Skeletal muscle cell (primary cell): ENCODE results near the gene FHOD3.

Source experiments
- DNase-seq: peaks from one replicate; pipeline ENCODE4 v3.0.0-alpha.2; 2010; ENCODE audit warnings: low read depth
- H3K4me3 ChIP-seq: 2 replicates; pipeline ENCODE4 v1.5.1; 2011; ENCODE audit warnings: low read depth, mild to moderate bottlenecking, control low read depth, low read length, moderate library complexity

The FHOD3 gene

DNA sequence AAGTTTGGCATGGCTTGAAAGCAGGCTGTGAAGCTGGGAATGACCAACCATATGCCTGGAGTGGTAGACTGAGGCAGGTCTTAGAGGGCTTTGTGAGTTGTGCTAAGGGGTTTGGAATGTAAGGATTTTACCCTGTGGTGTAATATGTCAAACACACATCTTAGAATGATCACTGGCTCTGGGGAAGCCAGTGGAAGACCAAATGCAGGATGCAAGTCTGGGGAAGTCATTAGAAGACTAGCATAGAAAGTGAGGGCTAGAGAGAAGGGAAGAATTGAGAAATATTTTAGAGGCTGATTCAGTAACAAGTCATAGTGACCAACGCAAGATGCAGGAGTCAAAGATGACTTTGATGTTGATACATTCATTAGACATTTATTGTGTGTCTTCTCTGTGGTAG, 3.5 kb upstream of the FHOD3 start:
- DNase-seq = no peak
- H3K4me3 ChIP-seq = no peak overlapping the region

DNA sequence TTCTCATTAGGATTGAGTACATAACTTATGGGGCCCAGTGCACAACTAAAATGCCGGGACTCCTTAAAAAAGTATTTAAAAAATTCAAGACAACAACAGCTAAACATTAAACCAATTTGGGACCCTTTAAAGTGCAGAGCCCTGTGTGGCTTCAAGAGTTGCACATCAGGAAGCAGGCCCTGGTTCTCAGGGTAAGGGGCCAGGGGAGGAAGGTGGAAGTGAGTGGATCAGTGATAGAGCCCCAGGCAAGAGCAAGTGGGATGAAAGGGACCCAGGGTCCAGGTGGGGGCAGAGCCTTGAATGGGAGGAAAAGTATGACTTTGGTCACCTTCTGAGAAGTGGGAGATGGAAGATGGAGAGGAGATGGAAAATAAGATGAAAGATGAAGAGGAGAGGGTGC, 2.3 kb upstream of the FHOD3 start:
- DNase-seq = no peak
- no peak overlapping the region for H3K4me3 ChIP-seq

DNA sequence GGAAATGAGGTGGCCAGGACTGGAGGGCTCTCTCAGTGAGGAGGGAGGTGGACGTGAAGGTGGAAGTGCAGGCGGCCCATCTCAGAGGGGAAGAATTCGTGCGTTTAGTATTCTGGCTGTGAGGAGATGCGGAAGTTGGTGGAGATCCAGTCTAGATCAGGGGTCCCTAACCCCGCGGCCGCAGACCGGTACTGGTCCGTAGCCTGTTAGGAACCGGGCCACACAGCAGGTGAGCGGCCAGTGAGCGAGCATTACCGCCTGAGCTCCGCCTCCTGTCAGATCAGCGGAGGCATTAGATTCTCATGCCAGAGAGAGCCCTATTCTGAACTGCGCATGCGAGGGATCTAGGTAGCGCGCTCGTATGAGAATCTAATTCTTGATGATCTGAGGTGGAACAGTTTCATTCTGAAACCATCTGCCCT, 1.6 kb upstream of the FHOD3 start:
- no peak for DNase-seq
- no peak overlapping the region for H3K4me3 ChIP-seq

DNA sequence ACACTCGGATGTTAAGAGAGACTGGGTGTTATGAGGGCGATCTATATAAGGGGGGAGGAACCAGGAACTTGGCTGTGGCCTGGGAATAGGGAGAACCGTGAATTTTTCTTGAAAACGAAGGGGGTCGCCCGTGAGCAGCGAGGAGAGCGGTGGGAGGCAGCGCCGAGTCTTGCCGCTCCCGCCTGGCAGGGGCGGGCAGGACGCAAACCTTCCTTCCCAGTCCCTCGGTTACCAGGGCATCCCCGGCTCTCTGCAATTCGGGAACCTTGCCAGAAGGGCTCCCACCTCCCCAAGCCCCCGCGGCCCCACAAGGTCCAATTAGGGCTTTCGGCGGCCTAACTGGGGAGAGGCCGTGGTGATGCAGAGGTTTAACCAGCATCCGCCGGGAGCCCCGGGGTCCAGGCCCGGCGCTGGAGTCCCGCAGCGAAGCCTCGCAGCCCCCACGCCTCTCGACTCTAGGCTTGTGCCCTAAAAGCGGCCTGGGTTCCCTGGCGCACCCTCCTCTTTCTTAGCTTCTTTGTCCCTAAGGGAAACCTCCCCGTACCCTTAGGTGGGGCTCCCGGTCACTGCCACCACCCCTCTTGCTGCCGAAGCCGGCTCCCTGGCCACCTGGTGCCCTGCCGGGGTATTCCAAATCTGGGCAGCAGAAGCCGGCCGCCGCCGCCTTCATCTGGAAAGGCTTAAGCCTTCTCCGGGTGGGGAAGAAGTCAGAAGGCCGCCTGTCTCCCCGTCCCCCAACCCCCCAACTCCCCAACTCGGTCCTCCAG, 680 bp upstream of the FHOD3 start:
- H3K4me3 ChIP-seq = peak overlapping the region; percentile 62
- peak; percentile 56 for DNase-seq

DNA sequence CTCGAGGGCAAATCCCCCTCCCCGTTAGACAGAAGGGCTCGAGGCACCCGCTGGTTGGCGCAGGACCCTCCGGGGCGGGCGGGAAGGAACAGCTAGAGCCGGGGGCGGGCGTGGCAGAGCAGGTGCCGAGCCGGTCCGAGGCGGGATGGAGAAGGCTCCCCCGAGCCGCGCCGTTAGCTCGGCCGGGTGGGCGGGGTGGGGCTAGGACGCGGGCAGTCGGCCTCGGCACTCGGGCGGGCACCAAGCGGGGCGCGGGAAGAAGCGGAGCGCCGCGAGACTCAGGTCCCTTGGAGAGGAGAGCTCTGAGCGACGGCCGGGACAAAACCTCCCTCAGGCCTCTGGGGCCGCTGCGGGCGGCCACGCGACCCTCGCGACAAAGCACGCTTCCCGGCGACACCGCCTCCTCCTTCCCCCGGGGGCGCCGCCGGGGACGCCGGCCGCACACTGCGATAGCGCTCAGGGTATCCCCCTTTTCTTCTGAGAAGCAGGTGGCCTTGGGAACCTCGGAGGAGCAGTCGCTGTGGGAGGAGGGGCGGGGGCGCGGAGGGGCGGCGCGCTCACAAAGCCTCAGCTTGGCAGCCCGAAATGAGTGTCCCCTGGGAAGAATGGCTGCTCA, 721 bp downstream of the FHOD3 start:
- peak overlapping the region; percentile 62 for H3K4me3 ChIP-seq
- no peak for DNase-seq

DNA sequence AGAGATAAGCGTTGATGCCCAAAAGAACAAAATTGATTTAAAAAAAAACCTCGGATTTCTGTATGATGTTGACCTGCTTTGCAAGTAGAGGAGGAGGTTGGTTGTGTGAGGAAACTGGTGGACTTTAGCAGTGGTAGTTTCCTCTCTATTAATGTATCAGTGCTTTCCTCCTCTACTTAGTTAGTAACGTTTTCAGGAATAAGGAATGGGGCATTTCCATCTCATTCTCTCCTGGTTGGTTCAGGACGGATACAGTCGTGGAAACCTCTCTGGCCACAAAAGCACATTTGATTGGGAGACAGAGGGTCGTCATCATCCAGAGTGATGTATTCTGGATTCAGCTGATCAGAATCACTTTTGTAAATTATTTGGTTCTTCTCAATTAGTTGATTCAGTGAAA, 1.5 kb downstream of the FHOD3 start:
- DNase-seq = no peak
- H3K4me3 ChIP-seq = no peak overlapping the region

DNA sequence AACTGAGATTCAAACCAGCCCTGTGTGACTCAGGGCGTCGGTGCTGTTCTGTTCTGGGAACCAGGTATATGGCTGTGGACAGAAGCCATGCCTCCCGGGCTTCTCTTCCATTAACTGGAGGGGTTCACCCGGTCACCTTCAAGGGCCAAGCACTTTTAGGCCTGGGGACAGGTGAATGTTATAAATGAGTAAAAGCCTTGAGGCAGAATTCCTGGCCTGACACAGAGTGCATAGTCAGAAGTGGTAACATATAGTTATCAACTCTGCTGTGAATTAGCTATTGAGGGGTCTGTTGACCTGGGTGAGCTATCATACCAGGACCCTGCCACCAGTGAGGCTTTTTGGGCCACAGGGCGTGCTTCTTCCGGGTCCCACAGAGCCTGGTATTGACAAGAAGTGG, 2.7 kb downstream of the FHOD3 start:
- no peak for DNase-seq
- H3K4me3 ChIP-seq = no peak overlapping the region

DNA sequence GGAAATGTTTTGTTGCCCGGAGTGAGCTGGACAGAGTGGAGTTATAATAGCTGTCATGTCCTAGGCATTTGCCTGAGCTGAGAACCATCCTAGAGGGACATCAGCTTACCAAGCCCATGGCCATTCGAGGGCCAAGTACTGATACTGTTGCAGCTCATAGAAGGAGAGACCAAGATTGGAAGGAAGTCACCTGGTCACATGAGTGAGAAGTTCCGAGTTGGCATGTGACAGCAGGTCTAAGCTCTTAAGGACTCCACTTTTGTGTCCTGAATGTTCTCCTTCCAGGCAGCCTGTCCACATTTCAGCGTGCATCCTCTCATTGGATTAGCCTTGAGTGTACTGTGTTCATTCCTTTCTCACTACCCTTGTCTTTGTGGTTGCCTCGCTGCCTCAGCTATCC, 4.4 kb downstream of the FHOD3 start:
- no peak for DNase-seq
- H3K4me3 ChIP-seq = no peak overlapping the region

DNA sequence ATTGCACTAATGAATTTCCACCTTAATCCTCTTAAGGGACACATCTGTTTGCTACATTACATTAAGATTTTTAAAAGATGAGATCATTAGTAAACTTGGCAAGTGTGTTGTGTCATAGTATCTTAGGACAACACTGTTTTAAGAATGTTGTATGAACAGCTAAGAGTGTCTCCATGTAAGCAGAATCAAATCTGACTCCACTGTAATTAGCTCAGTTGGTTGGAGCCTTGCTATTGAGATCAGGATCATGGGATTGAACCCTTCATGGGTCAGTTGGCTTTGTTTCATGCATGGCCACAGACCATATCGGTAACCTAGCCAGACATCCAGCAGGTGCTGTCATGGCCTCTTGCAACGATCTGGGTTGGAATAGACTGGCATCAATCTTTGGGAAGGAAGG, 5.2 kb downstream of the FHOD3 start:
- no peak for DNase-seq
- no peak overlapping the region for H3K4me3 ChIP-seq

DNA sequence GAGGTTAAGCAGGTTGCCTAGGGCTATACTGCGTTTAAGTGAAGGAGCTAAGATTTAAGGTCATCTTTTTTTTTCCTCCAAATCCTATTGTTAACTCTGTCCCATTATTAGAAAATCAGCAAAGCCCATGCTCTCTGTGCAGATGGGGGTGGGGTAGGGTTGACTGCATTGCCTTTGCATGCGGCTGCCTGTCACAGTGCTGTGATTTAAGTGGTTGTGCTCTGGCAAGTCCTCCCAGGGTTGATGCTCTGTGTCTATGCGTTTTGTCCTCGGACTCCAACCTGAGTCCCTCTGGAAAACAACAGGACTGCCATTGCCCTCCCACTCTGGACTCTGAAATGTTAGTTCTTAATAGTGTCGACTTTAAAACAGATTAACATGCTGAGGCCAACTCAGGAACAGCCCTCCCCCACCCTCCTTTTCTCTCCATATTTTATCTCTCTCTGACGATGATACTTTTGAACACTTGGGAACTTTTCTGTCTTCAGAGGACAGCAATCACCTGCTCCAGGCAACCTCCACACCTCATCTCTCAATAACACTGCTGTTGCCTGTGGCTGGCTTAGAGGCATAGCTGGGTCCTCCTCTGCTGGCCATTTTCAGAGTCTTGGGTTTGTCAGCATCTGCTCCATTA, 5.8 kb downstream of the FHOD3 start:
- no peak for DNase-seq
- H3K4me3 ChIP-seq = no peak overlapping the region

DNA sequence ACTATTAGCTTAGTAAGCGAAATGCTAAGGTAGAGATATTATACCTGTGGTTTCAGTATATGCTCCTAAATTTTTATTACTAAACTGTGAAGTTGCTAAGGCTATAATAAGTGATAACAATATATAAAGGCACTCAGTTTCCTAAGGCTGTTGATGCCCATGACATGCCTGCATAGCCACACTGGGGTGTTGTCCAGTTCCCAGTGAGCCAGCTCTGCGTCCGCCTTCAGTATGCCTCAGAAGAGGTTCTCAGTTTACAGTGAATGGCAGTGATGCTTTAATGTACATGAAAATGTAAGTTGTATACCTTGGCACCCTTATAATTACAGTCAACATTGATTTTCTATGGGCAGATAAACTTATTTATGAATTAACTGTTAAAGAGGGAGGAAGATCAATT, 7.2 kb downstream of the FHOD3 start:
- DNase-seq = no peak
- H3K4me3 ChIP-seq = no peak overlapping the region

DNA sequence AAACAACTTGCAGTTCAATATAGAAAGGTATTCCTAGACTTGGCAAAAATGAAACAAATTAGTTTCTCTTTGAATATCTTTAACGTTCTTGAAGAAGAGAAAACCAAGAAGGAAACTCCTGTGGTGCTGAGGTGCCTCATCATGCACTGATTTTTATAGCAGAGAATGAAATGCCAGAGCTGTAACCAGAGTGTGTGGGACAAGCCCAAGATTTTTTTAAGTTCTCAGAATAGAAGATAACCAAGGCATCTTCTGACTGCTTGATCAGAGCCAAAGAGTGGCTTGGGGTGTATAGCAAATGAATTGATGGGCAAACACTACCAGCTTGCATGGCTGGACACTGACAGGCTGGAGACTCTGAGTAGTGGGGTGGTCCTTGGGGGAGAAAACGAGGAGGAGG, 7.9 kb downstream of the FHOD3 start:
- DNase-seq = no peak
- H3K4me3 ChIP-seq = no peak overlapping the region

DNA sequence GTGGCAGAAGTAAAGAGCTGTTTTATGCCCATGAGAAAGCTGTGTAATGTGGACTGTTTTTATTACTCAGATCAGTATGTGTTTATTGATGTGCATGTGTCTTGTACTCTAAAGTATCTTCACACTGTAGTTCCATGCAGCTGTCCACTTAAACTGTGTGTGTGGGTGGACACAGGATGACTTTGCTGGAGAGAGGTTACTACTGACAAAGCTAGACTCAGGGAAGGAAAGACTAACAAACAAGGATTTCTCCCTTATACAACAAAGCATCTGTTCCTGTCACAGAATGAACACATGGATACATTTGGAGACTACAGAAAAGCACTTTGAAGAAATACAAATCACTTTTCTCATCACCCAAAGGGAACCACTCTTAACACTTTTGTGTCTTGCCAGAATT, 10.0 kb downstream of the FHOD3 start:
- H3K4me3 ChIP-seq = no peak overlapping the region
- peak; percentile 76 for DNase-seq

DNA sequence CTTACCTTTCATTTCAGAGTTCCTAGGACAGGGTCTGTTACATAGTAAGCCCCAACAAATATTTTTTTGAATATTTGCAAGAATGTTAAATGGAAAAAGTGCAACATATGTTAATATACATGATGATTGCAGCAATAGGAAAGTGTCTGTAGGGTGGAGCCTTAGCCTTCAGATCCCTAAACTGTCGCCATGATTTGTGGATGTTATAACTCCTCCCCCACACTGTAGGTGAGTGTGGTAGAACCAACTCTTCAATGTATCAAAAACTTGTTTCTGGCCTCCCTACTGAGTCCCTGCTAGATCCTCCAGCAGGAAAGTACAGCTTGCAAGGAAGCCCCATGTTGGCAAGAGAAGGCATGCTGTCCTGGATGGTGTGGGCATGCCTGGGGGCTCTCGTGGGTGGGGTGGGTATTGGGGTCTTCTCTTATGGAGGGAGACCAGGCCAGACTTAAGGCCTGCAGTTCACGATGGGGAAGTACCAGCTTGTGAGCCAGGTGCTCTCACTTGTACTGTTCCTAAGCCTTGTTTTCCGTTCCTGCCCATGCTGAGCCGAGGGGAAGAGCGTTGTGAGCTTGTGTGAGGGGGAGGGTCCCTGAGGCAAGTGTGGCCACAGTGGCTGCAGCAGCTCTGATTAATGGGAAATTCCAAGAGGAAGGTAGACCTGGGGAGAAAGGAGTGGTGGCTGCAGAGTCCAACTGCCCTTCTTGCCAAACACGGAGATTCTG, 11.4 kb downstream of the FHOD3 start:
- H3K4me3 ChIP-seq = no peak overlapping the region
- DNase-seq = no peak

DNA sequence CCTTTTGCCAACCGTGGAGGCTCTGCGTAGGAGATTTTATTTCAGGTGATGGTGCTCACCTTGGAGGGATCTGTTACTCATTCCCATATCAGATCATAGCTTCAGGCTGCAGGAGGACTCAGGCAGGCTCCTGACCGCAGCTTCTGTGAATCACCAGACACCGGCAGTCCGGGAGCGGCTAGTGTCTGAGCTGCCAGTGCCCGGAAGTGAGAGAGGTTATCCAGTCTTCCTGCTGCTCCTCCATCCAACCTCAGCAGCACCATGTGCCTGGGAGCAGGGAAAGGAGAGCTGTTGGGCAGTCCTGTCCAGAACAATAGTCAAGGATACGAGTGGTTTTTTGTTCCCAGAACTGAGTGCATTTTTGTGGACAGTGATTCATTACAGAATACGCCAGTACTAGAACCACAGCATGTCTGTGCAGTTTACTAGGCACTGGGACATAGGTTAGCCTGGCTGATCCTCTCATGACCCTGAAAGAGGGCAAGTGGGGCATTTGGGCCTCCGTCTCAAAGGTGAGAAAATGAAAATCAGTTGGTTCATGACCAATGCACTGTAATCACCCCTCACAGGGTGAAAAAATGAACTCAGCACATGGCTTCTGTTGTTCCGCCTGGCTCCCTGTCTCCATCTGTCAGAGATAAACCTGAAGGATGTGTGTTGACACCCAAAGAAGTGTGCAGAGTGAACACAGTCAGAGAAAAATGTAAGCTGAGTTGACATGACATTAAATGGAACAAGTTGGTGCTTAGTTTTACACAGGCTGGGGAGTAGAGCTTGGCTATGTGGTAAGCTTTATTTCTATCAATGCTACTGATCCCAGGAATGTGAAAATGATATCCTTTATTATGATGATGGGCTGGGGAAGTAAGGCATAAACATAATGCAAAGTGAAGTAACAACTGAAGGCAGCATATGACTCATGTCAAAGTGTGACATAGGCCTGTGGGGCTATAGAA, 12.2 kb downstream of the FHOD3 start:
- no peak overlapping the region for H3K4me3 ChIP-seq
- DNase-seq = peak; percentile 99

DNA sequence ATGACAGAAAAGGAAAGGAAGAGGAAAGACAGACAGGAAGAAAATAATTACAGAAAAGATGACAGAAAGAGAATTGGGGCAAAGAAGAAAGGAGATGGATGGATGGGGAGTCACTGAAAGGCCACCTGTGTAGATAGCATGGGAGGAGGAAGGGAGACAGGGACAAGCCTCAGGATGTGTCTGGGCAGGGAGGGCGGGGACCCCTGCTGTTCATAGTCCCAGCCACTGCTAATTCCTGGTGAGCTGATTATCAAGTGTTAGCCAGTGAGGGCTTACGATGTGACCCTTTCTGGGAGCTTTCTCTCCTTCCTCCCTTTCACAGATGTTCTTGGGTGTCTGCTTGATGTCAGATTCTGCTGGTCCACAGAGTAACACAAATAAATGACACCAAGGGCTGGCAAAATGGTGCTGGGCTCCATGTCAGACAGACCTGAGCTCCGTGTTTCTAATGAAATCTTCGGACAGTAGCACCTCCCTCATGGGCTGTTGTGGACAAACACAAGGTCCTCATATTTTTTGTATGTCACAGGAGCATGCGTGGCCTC, 13.6 kb downstream of the FHOD3 start:
- no peak for DNase-seq
- H3K4me3 ChIP-seq = no peak overlapping the region

DNA sequence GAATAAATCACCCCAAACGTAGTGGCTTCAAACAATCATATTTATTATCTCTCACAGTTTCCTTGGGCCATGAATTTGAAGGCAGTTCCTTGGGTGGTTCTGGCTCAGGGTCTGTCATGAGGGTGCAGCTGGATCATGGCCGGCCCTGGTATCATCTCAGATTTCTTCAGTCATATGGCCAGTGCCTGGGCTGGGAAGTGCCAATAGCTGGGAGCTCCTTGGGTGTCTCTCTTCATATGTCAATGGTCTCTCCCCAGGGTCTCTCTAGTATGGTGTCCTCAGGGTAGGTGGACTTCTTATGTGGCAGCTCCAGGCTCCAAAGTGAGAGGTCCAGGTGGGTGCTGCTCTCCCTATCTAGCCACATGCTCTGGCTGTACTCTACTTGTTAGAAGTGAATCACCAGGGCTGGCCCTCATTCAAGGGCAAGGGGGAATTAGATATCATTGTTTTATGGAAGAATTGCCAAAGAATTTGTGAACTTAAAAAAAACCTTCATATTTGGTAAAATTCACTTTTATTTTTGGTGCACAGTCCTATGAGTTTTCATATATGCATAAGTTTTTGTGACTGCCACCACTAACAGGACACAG, 15.4 kb downstream of the FHOD3 start:
- H3K4me3 ChIP-seq = no peak overlapping the region

DNA sequence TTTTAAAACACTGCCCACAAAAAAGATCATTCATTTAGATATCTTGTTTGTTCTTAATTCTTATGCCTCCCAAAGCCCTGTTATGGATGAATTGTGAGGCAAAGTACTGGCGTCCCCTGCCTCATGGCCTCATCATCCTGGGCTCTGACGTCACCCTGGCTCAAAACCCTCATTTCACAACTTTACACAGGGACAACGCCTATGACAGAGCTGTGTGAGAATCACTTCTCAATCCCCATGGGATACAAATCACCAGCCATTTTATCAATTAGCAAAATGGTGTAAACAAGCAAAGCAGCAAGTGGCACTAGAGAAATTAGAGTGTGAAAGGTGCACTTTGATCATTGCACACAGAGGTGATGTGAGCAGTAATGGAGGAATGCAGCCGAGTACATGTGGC, 16.6 kb downstream of the FHOD3 start:
- H3K4me3 ChIP-seq = no peak overlapping the region
- DNase-seq = peak; percentile 72

More for the DNA sequence above, 15.4 kb downstream of the FHOD3 start:
- no peak for DNase-seq

DNA sequence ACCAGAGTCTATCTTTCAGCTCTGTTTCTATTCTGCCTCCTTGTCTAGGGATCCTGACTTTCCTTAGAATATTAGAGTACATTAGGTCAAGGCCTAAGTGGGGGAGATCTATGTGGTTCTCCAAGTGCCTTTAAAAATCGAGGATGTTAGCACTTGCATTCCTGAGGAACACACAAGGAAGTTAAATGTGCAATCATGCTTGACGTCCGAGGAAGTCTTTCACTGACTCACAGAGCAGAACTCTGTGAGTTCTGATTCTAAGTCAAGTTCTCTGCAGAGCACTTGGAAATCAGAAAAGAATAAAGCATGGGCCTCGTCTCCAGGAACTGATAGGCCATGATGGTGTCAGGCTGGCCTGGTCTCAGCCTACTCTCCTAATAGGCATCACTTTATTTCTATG, 17.2 kb downstream of the FHOD3 start:
- DNase-seq = peak; percentile 94
- H3K4me3 ChIP-seq = no peak overlapping the region
